Stimulated activated CD8-positive, alpha-beta memory T cell treated with anti-CD3 and anti-CD28 coated beads, Interleukin-12 subunit alpha, Interleukin-12 subunit beta, amount 100 ng/mL, for 1 hour (primary cell): ENCODE data around the gene RAP1GAP.

Experiments used
- DNase-seq: peaks from one replicate; pipeline ENCODE4 v3.0.0-alpha.2; 2020; ENCODE audit warnings: low read depth

The RAP1GAP gene

GRCh38 chr1:21625390-21626190, 43.6 kb downstream of the RAP1GAP start:
- DNase-seq = no peak

DNA sequence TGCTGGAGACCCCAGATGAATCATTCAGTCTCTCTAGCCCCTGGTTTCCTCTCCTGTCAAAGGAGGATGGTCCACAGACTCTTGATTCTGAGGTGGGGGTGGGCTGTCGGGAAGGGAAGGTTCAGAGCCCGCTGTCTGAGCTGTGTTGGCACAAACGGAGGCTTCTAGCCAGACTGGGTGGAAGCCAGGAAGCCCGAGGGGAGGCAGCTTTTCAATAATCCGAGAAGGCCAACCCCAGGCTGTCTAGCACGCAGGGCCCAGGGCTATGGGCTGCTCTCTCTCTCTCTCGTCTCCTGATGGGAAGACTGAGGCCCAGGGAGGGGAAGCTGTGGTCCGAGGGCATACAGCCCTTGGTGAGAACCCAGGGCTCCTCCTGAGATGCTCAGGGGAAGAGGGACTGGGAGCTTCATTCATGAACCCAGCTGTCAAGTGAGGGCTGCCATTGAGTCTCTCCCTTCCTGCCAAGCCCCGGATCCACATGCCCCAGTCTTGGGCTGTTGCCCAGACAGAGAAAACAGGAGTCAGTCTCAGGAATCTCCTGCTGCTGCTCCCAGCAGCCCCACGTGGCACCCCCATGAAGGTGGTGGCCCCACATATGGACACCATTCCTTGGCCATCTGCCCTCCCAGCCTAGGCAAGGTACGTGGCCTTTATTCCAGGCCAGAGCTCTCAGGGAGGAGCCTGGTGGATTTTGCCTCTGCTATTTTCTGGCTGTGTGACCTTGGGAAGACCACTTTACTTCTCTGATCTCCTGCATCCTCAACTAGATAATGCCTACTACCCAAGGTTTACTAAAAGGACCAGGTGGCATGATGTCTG, 44.4 kb downstream of the RAP1GAP start:
- no peak for DNase-seq

DNA sequence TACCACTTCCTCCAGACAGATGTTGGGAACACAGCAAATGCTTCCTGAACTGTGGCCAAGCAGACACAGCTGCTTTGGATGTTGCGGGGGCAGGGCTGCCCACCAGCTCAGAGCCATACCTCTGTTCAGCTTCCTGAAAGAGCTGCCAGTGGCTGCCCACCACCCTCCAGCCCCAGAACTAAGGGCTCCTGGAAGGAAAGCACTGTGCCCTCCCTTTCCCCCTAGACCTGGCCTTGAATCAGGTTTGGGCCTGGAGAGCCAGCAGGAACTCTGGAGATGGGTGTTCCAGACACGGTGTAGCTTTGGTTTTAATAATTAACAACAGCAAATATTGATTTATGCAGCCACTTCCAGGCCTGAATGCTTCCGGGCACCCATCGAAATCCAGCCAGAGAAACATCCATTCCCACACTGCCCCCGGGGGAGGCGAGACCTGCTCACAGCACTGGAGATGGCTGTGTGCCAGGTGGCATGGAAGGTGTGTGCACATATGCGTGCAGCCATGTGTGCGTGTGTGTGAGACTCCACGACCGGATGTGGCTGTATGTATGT, 45.7 kb downstream of the RAP1GAP start:
- no peak for DNase-seq

DNA sequence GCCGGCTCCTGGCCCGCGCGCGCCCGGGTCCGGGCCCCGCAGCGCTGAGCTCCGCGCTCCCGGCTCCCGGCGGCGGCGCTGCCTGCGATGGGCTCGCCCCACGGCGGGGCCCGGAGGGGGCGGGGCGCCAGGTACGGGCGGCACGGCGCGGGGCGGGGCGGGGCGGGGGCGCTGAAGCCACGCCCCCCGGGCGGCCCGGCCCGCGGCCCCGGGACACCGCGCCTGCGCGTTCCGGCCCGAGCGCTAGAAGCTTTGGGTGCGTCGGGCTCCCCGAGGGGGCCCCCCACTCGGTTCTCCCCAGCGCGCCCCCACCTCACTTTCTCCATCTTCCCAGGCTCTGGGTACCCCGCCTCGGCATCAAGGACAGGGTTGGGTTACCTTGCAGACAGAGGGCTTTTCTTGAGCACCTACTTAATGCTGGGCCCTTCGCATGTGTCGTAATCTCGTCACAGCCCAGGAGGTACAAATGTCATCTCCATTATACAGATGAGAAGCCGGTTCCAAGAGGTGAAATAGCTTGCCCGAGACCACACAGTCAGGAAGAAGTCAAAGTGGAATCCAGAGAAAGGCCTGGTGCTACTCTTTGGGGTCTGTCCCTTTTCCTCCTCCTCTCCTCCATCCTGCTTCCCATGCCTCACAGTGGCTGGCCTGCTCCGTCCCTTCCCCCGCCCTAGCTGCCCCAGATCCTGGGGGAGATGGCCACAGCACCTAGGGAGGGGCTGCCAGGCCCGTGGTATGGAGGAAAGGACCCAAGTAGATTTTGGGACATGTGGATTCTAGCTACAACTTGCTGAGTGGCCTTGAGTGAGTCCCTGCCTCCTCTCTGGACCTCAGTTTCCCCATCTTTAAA, 46.5 kb downstream of the RAP1GAP start:
- DNase-seq = peak; percentile 20

GRCh38 chr1:21621761-21622436, 47.3 kb downstream of the RAP1GAP start:
- no peak for DNase-seq

DNA sequence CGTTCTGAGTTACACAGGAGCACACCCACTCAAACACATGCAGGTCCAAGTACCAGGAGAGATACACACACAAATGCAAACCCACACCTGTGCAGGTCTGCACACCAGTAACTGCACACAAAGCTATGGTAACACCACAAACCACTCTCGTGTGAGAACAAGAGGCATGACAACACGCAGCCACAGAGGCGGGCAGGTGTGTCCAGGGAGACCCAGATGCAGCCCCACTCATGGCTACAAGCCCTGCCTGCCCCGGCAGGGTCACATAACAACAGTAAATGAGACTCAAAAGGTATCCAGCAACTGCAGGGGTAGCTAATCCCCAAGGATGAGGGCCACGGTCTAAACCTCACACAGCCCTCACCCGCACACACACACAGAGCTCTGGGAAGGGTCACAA, 48.1 kb downstream of the RAP1GAP start:
- no peak for DNase-seq

- DNase-seq = no peak
Measured at GRCh38 chr1:21620496-21620895, 48.7 kb downstream of the RAP1GAP start.

GRCh38 chr1:21620011-21620410, 49.1 kb downstream of the RAP1GAP start:
- no peak for DNase-seq

GRCh38 chr1:21619375-21619947, 49.7 kb downstream of the RAP1GAP start:
- no peak for DNase-seq

- DNase-seq = no peak
Measured at GRCh38 chr1:21618561-21619374, 50.4 kb downstream of the RAP1GAP start.

- DNase-seq = no peak
Measured at GRCh38 chr1:21618059-21618458, 51.1 kb downstream of the RAP1GAP start.

DNA sequence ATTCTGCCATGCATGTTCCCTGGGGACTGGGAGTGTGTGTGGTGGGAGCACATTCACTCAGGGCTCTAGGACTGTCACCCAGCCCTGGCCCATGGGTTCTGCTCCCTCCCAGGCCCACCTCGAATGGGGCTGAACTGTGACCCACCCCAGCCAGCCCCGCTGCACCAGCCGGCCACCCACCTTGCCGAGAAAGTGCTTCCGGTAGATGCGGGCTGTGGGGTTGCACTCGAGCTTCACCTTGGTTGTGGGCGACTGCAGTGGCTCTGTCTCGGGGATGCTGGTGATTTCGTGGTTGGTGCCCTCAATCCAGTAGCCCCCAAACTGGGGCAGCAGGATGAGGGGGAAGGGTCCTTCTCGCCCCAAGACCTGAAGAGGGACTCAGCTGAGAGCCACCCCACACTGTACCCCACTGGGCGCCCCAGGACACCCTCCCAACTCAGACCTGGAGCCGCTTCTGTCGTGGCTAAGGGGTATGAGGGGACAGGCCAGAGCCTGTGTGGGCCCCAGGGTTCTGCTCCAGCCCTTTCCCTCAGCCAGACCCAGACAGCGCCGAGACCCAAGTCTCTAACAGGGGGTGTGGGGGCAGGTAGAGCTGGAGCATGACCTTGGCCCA, 51.9 kb downstream of the RAP1GAP start:
- no peak for DNase-seq

GRCh38 chr1:21616372-21616771, 52.8 kb downstream of the RAP1GAP start:
- DNase-seq = no peak

GRCh38 chr1:21614419-21615115, 54.6 kb downstream of the RAP1GAP start:
- no peak for DNase-seq

GRCh38 chr1:21613072-21613867, 55.9 kb downstream of the RAP1GAP start:
- DNase-seq = no peak

GRCh38 chr1:21612057-21612456, 57.1 kb downstream of the RAP1GAP start:
- DNase-seq = no peak

GRCh38 chr1:21610989-21611785, 58.0 kb downstream of the RAP1GAP start:
- no peak for DNase-seq
